OCI-LY1 (cell line): ENCODE measurements around the gene GPR137B.

Source experiments
- H2AFZ ChIP-seq: fragments of 200-600 bp; sonication (generic), shearing (Covaris generic); 2 replicates; pipeline ENCODE4 v1.6.0; 2014; ENCODE audit warnings: antibody characterized with exemption, mild to moderate bottlenecking, low read length
- H3F3A ChIP-seq: fragments of 200-600 bp; sonication (generic), shearing (Covaris generic); 2 replicates; pipeline ENCODE4 v1.6.0; 2014; ENCODE audit warnings: mild to moderate bottlenecking, antibody characterized with exemption, low read length, moderate library complexity; ENCODE audit not compliant: insufficient read depth
- H3K27ac ChIP-seq: fragments of 200-600 bp; sonication (generic); 2 replicates; pipeline ENCODE4 v1.5.1; 2014; ENCODE audit warnings: low read length, mixed run types, mild to moderate bottlenecking, low read depth; ENCODE audit not compliant: poor library complexity, severe bottlenecking
- H3K27me3 ChIP-seq: fragments of 200-600 bp; sonication (generic); 2 replicates; pipeline ENCODE4 v1.6.0; 2014; ENCODE audit warnings: antibody characterized with exemption, mild to moderate bottlenecking, low read length, moderate library complexity; ENCODE audit not compliant: insufficient read depth
- H3K36me3 ChIP-seq: fragments of 200-600 bp; sonication (generic); 2 replicates; pipeline ENCODE4 v1.6.1; 2014; ENCODE audit warnings: mild to moderate bottlenecking, antibody characterized with exemption, low read length, moderate library complexity, mixed read lengths; ENCODE audit not compliant: insufficient read depth
- H3K4me1 ChIP-seq: fragments of 200-600 bp; sonication (generic); 2 replicates; pipeline ENCODE4 v1.5.1; 2014; ENCODE audit warnings: mild to moderate bottlenecking, low read length, moderate library complexity; ENCODE audit not compliant: insufficient read depth, severe bottlenecking
- H3K4me2 ChIP-seq: fragments of 200-600 bp; sonication (generic), shearing (Covaris generic); 2 replicates; pipeline ENCODE4 v1.6.1; 2014; ENCODE audit warnings: low read length
- H3K4me3 ChIP-seq: fragments of 200-600 bp; sonication (generic); 2 replicates; pipeline ENCODE4 v1.5.1; 2014; ENCODE audit warnings: low read length, low read depth, mild to moderate bottlenecking, mixed read lengths; ENCODE audit not compliant: poor library complexity, severe bottlenecking
- H3K79me2 ChIP-seq: fragments of 200-600 bp; shearing (Covaris generic); 2 replicates; pipeline ENCODE4 v1.6.1; 2016; ENCODE audit warnings: mixed run types, low read length, mixed read lengths; ENCODE audit not compliant: insufficient read depth
- H3K9ac ChIP-seq: fragments of 200-600 bp; sonication (generic), shearing (Covaris generic); 2 replicates; pipeline ENCODE4 v1.6.1; 2014; ENCODE audit warnings: mild to moderate bottlenecking, low read length, mixed read lengths
- H3K9me2 ChIP-seq: fragments of 200-600 bp; sonication (generic), shearing (Covaris generic); 2 replicates; pipeline ENCODE4 v1.6.1; 2014; ENCODE audit warnings: low read depth, mild to moderate bottlenecking, low read length, mixed read lengths
- H3K9me3 ChIP-seq: fragments of 200-600 bp; shearing (Covaris generic); 2 replicates; pipeline ENCODE4 v1.6.1; 2014; ENCODE audit warnings: low read length, mixed read lengths
- H4K20me1 ChIP-seq: fragments of 200-600 bp; sonication (generic), shearing (Covaris generic); 2 replicates; pipeline ENCODE4 v1.6.0; 2016; ENCODE audit warnings: mild to moderate bottlenecking, low read length; ENCODE audit not compliant: insufficient read depth
- CTCF ChIP-seq: fragments of 200-600 bp; sonication (generic), shearing (Covaris generic); IDR thresholded peaks from 2 replicates; pipeline ENCODE4 v1.5.1; 2017; ENCODE audit warnings: mild to moderate bottlenecking, antibody characterized with exemption, low read length, moderate library complexity, mixed read lengths
- EZH2 ChIP-seq: fragments of 200-600 bp; sonication (generic), shearing (Covaris generic); IDR thresholded peaks from 2 replicates; pipeline ENCODE4 v1.8.0; 2017; ENCODE audit warnings: borderline replicate concordance, mixed run types, mild to moderate bottlenecking, antibody characterized with exemption, low read length, moderate library complexity, mixed read lengths

The GPR137B gene

GRCh38 chr1:236113324-236114032, 28.9 kb upstream of the GPR137B start:
- H3F3A ChIP-seq, result no peaks in the 10 kb centered on the region
- H3K27me3 ChIP-seq, result no peaks in the 10 kb centered on the region
- no peaks in the 10 kb centered on the region for H4K20me1 ChIP-seq
- no peaks in the 10 kb centered on the region for H3K4me1 ChIP-seq
- H3K4me2 ChIP-seq, result no peak overlapping the region
- H3K79me2 ChIP-seq, result no peaks in the 10 kb centered on the region
- no peak overlapping the region for H2AFZ ChIP-seq
- no peak overlapping the region for H3K4me3 ChIP-seq
- H3K9ac ChIP-seq, result no peak overlapping the region
- no peak for TF ChIP-seq EZH2
- no peak for TF ChIP-seq CTCF
- no peaks in the 10 kb centered on the region for H3K9me3 ChIP-seq
- H3K36me3 ChIP-seq, result no peaks in the 10 kb centered on the region
- no peak overlapping the region for H3K27ac ChIP-seq
- no peaks in the 10 kb centered on the region for H3K9me2 ChIP-seq

GRCh38 chr1:236114076-236114747, 28.1 kb upstream of the GPR137B start:
- no peak for TF ChIP-seq CTCF
- TF ChIP-seq EZH2, result no peak
- no peaks in the 10 kb centered on the region for H3K9me3 ChIP-seq
- H2AFZ ChIP-seq, result no peak overlapping the region
- no peak overlapping the region for H3K27ac ChIP-seq
- no peak overlapping the region for H3K4me2 ChIP-seq
- H3K9me2 ChIP-seq, result no peaks in the 10 kb centered on the region
- H3K27me3 ChIP-seq, result no peaks in the 10 kb centered on the region
- no peak overlapping the region for H3K4me3 ChIP-seq
- no peaks in the 10 kb centered on the region for H3K36me3 ChIP-seq
- no peaks in the 10 kb centered on the region for H3K4me1 ChIP-seq
- no peak overlapping the region for H3K9ac ChIP-seq
- no peaks in the 10 kb centered on the region for H3F3A ChIP-seq
- no peaks in the 10 kb centered on the region for H3K79me2 ChIP-seq
- no peaks in the 10 kb centered on the region for H4K20me1 ChIP-seq

- Histone ChIP-seq H3K9me2 (no peaks in the 10 kb centered on the region), H3K9ac (no peak overlapping the region), H3F3A (no peaks in the 10 kb centered on the region), H3K36me3 (no peaks in the 10 kb centered on the region), H3K4me3 (no peak overlapping the region), H3K4me1 (no peaks in the 10 kb centered on the region), H2AFZ (no peak overlapping the region), H3K27ac (no peak overlapping the region), H3K79me2 (no peaks in the 10 kb centered on the region), H3K4me2 (no peak overlapping the region), H3K9me3 (no peaks in the 10 kb centered on the region), H3K27me3 (no peaks in the 10 kb centered on the region), H4K20me1 (no peaks in the 10 kb centered on the region)
- no peak for TF ChIP-seq CTCF
- TF ChIP-seq EZH2, result no peak
Observed at GRCh38 chr1:236117710-236118109, 24.6 kb upstream of the GPR137B start.
